ENCODE data around the gene TPPP.

The TPPP gene

GRCh38 chr5:664343-664993 lies 28.7 kb downstream of the TPPP start:
- DNase-seq = no peak

DNA sequence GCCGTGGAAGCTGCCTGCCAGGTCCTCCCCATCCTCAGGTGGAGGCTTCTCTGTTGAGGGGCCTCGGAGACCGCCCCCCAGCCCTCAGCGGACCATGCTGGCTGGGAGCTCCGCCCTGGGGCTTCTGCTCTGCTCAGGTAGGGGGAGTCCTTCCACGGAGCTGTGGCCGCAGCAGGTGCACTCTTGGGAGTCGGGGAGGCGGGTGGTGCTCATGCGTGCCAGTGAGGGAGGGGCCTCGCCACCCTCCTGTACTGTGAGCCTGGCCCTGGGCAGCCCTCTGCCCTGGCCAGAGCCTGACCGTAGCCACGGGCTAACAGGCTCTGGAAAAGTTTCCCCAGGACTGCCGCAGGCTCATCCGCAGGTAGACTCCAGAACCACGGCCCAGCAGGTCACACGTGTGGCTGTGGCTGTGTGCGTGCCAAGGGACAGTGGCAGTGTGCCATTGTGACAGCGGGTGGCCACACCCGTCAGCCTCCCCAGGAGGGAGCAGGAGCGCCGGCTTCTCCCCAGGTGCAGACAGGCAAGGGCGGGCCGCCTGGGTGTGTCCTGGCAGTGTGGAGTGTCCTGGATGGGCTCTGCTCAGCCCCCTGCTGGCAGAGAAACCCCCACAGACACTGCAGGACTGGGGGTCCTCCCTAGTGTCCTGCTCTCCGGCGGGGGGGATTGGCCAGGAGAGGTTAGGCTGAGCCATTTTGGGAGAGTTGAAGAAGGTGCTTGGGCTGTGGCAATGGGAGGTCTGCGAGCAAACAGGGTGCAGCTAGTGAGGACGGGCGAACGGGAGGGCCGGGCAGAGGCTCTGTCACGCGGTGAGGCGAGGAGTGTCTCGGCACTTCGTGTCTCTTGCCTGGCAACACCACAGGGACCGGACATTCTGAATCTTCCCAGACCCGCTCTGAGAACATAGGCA lies 29.5 kb downstream of the TPPP start:
- DNase-seq = no peak

GRCh38 chr5:662751-663435 lies 30.3 kb downstream of the TPPP start:
- no peak for DNase-seq

DNA sequence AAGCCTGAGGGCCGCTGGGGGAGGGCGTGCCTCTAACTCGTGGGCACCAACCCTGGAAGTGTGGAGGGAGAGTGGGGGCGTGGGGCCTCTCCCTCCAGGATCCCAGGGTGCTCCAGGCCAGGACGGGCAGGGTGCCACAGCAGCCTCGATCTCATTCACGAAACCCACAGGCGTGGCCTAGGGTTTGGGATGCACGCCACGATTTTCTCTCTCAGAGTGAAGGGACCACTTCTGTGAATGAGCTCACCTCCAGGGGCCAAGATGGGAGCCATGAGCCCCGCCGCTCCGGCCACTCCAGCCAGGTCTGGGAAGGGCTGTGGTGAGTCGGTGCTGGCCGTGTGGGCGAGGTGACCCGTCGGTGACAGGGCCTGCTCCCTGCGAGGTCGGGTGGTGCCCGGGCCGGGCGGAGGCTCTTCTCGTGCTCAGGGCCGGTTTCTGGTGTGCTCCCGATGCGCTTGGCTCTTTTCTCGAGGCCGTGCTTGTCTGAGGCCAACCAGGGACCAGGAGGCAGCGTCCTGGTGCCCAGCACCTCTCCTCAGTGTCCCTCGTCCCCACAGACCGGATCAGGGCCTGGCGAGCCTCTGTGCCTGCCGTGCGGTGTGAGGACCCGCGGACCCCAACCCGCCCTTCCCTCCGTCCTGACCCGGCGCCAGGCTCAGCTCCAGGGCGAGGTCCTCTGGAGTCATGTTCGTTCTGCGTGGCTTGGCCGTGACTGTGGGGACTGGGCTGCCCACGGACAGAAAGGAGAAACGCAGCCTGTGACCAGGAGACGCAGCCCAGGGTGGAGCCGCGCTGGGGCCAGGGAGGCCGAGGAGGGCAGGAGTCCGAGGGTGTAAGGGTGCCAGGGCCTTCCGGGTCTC lies 31.0 kb downstream of the TPPP start:
- DNase-seq = no peak

DNA sequence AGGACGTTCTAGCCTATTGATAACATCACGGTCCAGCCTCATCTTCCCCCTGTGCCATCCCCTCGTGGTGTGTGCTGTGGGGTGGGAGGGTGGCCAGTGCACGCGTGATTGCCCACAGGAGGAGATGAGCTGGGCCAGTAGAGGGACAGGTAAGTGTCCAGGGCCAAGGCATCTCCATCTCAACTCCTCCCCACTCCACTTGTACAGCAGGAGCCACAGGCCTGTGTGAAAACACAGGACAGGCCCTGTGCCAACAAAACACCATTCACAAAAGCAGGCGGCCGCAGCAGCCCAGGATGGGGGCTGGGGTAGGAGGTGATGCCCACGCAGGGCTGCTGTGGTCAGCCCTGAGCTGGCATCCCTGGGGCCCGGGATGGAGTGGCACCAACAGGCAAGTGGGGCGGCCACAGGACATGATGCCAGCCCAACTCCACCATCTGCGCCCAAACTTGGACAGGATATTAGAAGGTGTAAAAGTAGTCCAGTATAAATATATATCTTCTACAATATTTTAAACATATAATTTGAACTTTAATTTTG lies 32.6 kb downstream of the TPPP start:
- no peak for DNase-seq

DNA sequence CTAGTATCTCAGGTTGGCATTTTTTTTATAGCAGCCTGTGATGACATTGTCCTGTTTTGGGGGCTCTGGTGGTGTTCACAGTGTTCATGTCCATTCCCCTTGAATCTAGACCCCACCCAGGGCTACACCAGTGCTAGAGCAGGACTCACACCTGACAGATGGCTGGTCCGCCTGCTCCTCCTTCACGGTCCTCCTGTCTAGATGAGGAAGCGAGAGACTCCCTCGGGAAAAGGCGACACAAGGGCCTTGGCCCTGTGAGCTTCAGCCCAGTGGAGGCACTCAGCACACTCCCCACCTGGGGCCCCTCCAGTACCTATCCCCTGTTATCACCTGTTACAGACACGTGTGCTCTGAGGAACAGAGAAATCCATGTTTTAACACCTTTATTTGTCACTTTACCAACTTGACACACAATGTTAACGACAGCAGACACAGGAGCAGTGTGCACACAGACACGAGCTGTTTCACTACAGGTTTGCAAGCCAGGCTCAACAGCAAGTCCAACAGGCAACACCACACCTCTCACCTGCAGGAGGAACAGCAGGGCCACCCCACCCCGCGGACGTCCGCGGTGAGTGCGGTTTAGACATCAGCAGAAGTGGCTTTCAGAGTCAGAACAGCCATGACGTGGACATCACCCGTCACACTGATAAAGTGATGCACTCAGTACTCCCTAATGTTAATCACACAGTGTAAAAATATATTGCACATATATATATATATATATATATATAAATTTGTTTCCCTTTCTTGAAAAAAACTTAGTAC lies 33.5 kb downstream of the TPPP start:
- DNase-seq = no peak

GRCh38 chr5:658103-658502 lies 35.0 kb downstream of the TPPP start:
- no peak for DNase-seq

- DNase-seq = no peak
Measured at GRCh38 chr5:657570-657969, 35.6 kb downstream of the TPPP start.

GRCh38 chr5:655406-655805 lies 37.7 kb downstream of the TPPP start:
- no peak for DNase-seq

- DNase-seq = no peak
Measured at GRCh38 chr5:654071-654778, 38.9 kb downstream of the TPPP start.

DNA sequence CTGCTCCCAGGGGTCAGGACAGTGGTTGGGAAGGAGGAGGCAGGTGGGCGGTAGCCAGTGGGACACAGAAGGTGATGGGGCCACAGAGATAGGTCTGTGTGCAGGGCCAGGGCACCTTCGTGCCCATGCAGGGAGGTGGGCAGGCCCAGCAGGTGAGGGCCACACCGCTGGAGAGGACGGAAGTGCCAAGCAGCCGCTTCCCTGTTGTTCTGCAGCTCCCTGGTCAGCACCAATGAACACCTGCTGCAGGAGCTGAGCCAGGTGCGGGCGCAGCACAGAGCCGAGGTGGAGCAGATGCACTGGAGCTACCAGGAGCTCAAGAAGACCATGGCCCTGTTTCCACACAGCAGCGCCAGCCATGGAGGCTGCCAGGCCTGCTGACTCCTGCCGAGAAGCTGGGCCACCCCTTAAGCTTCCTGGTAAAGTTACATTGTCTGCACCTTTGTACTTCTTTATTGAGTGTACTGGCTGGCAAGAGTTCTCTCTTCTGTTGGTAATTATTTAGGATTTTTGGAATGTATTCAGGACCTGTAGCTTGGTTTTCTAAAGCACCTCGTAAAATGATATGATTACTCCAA lies 40.3 kb downstream of the TPPP start:
- DNase-seq = no peak

- DNase-seq = no peak
Measured at GRCh38 chr5:652023-652515, 41.1 kb downstream of the TPPP start.

GRCh38 chr5:651296-652022 lies 41.7 kb downstream of the TPPP start:
- no peak for DNase-seq

DNA sequence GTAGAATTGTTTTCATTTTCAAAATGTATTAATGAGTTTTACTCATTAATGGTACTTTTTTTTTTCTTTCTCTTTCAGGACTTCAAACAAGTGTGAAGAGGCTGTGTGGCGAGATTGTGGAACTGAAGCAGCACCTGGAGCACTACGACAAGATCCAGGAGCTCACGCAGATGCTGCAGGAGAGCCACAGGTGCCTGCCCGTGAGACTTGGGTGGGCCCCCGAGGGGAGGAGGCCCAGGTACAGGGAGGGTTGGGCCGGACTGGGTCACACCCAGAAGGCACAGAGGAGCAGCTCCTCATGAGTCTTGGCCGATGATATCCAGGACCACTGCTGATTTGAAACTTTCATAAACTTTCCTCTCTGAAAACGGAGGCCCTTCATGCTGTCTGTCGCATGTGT lies 45.4 kb downstream of the TPPP start:
- DNase-seq = no peak

DNA sequence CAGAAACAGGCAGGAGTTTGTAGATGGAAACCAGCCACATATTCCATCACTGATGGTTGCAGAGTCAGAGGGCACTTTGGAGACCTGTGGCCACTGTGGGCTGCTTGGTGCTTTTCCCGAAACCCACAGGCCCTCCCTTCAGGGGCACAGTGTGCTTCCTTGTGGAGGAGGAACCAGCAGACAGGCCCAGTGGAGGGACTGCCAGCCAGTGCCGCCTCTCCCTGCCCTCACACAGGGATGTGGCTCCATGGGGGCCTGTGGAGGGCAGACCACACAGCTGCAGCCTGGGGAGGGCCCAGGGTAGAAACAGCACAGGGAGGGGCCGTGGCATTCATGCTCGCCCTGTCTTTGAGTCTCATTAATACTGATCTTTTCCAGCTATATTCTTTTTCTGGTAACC lies 45.8 kb downstream of the TPPP start:
- no peak for DNase-seq

DNA sequence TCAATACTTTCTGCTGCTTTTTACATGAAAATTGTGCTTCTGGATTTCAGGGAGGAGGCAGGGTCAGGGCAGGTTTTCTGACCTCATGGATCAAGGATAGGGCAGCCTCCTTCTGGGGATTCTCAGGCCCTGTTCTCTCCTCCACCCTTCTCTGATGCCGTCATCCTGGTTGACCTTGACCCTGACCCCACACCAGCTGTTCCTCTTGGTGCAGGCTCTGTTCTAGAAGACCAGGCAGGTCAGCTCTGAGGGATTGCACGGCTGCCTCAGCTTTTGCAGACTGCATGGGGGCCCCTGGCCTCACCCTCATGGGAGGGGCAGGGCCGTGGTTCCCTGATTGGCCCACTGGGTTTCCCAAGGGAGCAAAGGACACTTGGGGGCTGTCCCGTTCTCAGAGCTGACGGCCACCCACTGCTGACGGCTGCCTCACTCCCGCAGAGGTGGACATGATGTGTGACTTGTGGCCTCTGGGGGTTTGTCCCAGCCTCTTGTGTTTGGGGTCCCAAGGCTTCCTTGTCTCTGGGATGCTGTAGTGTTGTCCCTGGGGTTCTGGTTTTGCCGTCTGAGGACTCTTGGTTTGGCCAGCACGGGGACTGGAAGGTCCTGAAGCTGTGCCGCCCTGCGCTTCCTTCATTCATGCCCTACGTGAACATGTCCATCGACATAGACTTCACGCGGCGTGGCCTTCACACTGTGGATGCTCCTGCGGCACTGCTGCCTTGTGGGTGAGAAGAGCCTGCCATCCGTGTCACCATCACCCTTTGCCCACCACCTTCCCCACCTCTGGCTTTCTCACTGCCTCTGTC lies 46.6 kb downstream of the TPPP start:
- DNase-seq = no peak

DNA sequence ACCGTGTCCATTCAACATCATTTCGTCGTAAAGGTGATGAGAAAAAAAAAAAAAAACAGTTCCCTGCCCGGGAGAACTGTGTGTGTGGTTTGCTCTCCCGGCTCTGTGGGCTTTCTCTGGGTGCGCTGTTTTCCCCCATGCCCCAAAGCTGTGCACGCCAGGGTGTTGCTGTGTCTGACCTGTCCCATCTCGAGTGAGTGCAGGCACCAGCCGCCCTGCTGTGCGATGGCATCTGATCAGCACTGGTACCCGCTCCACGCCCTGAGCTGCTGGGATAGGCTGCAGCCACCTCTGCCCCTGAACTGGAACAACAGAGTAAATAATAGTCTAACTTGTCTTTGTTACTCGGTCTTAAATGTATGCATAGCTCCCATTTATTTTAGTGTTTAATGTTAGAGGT lies 47.7 kb downstream of the TPPP start:
- DNase-seq = no peak

- DNase-seq = no peak
Measured at GRCh38 chr5:644971-645370, 48.2 kb downstream of the TPPP start.

DNA sequence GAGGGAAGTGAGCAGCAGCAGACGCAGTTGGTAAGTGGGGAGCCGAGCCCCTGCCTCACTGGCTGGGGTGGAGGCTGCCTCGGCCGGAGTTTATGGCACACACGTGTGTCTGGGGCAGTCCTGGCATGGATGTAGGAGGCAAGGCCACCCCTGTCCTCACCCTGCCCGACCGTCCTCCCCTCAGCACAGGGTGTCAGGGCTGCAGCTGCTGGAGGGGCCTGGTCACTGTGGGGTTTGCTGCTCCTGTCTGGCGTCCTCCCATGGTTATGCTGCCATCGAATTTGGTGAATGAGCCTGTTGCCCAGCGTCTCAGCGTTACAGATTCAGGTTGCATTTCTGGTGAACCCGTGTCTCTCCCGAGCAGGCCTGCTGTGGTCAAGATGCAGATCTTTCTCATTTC lies 48.6 kb downstream of the TPPP start:
- DNase-seq = no peak
